Fibroblast of villous mesenchyme (primary cell): Measurements from ENCODE around the gene CCN2. TPM values are rescaled to one million over a fixed set of nuclear protein-coding genes. Genes with fewer than 3 reads are reported as not detected.
A peak's percentile ranks its signal among the peaks of the same experiment; 100 is the strongest.

Experiments
- DNase-seq: peaks from one replicate; pipeline ENCODE4 v3.0.0-alpha.2; 2010; ENCODE audit warnings: low read depth
- H3K4me3 ChIP-seq: 2 replicates; pipeline ENCODE4 v1.5.1; 2011; ENCODE audit warnings: low read depth, mild to moderate bottlenecking, low read length
- total RNA-seq: library from RNA; depleted of rRNA; stranded (reverse); fragments of >200 nt; gene quantifications from 2 replicates; pipeline ENCODE4 v1.2.3, GENCODE V29; 2012
- TF ChIP-seq, protein P1 (sequence below): IDR thresholded peaks from 2 replicates; pipeline ENCODE4 v1.5.1; 2012; ENCODE audit warnings: low read depth, mild to moderate bottlenecking, low read length; ENCODE audit not compliant: insufficient read depth

The CCN2 gene
- total RNA-seq, 1 donor = 177 TPM

DNA sequence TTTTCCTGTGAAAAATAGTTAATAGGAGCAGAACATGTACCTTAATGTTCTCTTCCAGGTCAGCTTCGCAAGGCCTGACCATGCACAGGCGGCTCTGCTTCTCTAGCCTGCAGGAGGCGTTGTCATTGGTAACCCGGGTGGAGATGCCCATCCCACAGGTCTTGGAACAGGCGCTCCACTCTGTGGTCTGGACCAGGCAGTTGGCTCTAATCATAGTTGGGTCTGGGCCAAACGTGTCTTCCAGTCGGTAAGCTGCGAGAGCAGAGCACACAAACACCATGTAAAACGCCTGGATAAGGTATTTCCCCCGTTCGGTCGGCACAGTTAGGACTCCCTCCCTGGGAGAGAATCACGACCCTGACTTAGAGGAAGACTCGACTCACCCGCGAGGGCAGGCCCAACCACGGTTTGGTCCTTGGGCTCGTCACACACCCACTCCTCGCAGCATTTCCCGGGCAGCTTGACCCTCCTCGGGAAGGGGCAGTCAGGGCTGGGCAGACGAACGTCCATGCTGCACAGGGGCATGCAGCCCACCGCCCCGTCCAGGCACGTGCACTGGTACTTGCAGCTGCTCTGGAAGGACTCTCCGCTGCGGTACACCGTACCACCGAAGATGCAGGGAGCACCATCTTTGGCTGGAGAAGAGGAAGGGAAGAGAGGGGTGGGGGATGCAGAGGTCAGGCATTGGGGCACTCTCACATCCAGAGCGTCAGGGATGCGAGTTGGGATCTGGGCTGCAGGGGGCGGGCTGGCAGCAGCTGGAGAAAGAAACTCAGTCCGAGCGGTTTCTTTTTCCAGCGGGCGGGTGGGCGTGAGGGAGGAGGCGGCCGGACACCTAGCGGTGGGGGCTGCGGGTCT is 1.0 kb downstream of the CCN2 start:
- peak overlapping the region; percentile 78 for H3K4me3 ChIP-seq
- DNase-seq = peak; percentile 94
- TF ChIP-seq, protein P1, sequence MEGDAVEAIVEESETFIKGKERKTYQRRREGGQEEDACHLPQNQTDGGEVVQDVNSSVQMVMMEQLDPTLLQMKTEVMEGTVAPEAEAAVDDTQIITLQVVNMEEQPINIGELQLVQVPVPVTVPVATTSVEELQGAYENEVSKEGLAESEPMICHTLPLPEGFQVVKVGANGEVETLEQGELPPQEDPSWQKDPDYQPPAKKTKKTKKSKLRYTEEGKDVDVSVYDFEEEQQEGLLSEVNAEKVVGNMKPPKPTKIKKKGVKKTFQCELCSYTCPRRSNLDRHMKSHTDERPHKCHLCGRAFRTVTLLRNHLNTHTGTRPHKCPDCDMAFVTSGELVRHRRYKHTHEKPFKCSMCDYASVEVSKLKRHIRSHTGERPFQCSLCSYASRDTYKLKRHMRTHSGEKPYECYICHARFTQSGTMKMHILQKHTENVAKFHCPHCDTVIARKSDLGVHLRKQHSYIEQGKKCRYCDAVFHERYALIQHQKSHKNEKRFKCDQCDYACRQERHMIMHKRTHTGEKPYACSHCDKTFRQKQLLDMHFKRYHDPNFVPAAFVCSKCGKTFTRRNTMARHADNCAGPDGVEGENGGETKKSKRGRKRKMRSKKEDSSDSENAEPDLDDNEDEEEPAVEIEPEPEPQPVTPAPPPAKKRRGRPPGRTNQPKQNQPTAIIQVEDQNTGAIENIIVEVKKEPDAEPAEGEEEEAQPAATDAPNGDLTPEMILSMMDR = peak; percentile 54

DNA sequence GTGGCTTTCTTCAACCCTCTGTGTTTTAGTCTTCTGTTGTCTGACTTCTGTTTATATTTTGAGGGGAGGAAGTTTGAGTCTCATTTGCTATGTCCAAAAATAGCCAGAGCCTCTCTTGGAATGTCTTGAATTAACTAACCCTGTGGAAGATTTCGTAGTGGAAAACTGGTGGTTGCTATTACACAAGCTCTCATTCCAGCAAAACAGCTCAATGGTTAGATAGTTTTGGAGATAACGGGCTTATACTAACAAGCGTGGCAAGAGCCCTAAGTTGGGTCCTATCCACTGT is 1.6 kb downstream of the CCN2 start:
- peak; percentile 98 for DNase-seq
- TF ChIP-seq, protein P1 = no peak

DNA sequence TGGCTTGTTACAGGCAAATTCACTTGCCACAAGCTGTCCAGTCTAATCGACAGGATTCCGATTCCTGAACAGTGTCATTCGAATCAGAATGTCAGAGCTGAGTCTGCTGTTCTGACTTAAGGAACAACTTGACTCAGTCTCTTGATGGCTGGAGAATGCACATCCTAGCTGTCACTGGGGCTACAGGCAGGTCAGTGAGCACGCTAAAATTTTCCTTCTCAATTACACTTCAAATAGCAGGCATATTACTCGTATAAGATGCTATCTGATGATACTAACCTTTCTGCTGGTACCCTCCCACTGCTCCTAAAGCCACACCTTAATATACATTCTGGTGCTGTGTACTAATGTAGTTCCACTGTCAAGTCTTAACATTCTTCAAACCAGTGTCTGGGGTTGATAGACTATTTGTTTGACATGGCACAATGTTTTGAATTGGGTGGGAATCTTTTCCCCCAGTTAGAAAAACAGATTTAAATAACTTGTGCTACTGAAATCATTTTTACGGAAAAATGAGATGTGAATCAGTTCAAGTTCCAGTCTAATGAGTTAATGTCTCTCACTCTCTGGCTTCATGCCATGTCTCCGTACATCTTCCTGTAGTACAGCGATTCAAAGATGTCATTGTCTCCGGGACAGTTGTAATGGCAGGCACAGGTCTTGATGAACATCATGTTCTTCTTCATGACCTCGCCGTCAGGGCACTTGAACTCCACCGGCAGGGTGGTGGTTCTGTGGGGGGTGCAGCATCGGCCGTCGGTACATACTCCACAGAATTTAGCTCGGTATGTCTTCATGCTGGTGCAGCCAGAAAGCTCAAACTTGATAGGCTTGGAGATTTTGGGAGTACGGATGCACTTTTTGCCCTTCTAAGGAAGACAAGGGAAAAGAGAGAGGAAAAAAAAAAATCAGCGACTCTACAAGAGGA is 2.2 kb downstream of the CCN2 start:
- peak overlapping the region; percentile 78 for H3K4me3 ChIP-seq
- TF ChIP-seq, protein P1 = no peak
- DNase-seq = peak; percentile 71

More for the DNA sequence above, 1.6 kb downstream of the CCN2 start:
- H3K4me3 ChIP-seq = peak overlapping the region; percentile 78

DNA sequence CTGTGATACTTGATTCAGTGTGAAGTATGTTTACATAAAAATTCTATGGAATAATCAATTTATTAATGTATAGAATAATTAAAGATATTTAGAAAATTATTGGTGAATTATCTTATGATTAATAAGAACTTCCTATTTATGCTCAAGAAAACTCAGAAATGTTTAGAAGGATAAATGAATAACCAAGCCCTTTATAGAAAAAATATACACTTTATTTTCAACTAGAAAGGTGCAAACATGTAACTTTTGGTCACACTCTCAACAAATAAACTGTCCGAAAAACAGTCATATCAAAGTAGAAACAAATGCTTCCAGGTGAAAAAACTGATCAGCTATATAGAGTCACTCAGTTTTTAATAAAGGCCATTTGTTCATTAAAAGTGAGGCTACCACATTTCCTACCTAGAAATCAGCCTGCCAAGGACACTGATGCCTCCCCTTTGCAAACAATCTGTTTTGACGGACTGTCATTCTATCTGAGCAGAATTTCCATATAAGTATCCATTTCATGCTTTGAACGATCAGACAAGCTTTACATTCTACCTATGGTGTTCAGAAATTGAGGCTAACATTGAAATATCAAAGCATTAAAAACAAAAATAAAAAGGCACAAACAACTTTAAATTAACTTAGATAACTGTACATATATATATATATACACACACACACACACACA is 3.0 kb downstream of the CCN2 start:
- H3K4me3 ChIP-seq = peak overlapping the region; percentile 78
- TF ChIP-seq, protein P1 = no peak
- DNase-seq = peak; percentile 33

DNA sequence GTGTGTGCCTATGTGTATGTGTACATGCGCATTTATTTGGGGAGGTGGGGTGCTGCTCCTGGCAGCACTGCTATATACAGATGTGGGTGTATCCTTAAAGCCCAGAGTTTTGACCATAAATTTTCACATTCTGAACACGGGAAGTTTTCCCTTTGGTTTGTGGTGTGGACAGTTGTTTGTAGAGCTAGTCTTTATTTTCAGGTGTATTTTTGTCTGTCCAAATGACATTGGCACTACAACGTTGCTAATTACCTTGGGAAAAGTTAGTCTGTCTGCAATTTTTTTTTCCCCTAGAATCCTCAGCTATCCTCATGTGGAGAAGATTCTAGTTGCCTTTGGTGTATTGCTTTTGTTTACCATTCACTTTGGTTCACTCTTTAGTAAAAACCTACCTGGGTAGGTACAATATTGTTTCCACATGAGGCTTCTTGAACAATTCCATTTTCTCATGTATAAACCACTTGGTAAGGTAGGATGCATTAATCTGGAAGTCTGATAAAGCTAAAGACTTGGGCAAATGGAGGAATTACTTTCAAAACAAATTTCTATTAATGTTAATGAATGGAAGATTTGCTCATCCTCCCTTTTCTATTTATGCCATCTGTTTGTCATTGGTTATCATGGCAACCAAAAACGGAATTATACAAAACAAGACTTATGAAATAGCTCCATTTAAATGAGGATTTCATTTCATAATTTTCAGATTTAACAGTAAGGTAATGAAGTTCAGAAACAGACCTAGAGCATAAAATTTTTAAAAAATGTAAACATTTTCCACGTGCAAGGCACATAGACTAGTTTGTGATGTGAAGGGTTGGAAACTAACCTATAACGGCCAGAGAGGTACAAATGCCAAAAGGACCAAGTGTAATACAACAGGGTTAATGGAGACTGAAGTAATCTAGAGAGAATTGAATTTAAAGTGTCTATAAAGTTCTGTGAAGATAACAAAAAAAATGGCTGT is 3.9 kb downstream of the CCN2 start:
- peak; percentile 78 for DNase-seq
- TF ChIP-seq, protein P1 = no peak
- H3K4me3 ChIP-seq = no peak overlapping the region

DNA sequence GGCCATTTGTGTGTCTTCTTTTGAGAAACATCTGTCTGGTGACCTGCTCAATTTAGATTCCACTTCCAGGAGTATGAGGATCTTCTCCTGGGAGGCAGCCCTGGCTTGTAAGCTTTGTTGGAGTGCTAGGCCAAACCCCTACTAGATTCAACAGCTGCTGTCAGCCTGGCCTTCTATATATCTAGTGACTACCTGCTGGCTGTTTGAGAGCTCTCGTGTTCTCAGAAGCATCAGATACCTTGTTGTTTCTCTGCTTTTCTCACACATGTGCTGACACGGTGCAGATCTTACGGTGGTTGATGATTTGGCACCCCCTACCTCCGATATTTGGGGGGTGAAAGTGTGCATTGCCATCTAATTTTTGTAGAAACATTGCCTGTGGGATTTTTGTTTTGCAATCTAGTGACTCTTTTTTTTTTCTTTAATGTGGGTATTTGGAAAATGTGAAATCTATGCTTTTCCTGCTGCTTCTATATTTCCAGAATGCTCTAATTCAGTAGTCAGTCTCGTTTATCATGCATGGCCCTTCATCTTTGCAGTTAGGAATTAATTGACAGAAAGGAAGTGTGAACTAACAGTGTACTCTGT is 4.7 kb downstream of the CCN2 start:
- no peak overlapping the region for H3K4me3 ChIP-seq
- DNase-seq = peak; percentile 50
- TF ChIP-seq, protein P1 = no peak
